HepG2 (cell line): ENCODE measurements around the gene ZNF345. TPM values are rescaled to one million over a fixed set of nuclear protein-coding genes. Genes with fewer than 3 reads are reported as not detected.

Experiments
- CTCF ChIP-seq: sonication (generic); formaldehyde crosslinking; IDR thresholded peaks from 2 replicates; pipeline ENCODE4 v1.5.0; 2020; ENCODE audit warnings: mild to moderate bottlenecking, missing genetic modification reagents, moderate library complexity
- FOXO1 ChIP-seq: sonication (generic); formaldehyde crosslinking; IDR thresholded peaks from 2 replicates; pipeline ENCODE4 v1.4.0; 2020; ENCODE audit warnings: missing genetic modification reagents
- FOXP1 ChIP-seq, 2 experiments: fragments of 450-650 bp in 1 of 2; IDR thresholded peaks; 2 replicates each; pipeline ENCODE4 v1.6.1; 2017 to 2018; ENCODE audit warnings: antibody characterized with exemption in 1 of 2
- GABPB1 ChIP-seq: IDR thresholded peaks from 2 replicates; pipeline ENCODE4 v1.6.1; 2016; ENCODE audit warnings: mild to moderate bottlenecking, missing genetic modification reagents, moderate library complexity, missing compliant biosample characterization
- ISL2 ChIP-seq: sonication (generic); formaldehyde crosslinking; IDR thresholded peaks from 2 replicates; pipeline ENCODE4 v1.5.0; 2020; ENCODE audit warnings: missing genetic modification reagents
- KDM2A ChIP-seq: sonication (generic); formaldehyde crosslinking; IDR thresholded peaks from 2 replicates; pipeline ENCODE4 v1.4.0; 2020; ENCODE audit warnings: low read depth, missing genetic modification reagents, borderline replicate concordance
- PAXIP1 ChIP-seq: sonication (generic); formaldehyde crosslinking; conservative IDR thresholded peaks from 2 replicates; pipeline ENCODE4 v1.4.0; 2020; ENCODE audit warnings: mild to moderate bottlenecking, missing genetic modification reagents, moderate library complexity
- PBX3 ChIP-seq: sonication (generic); formaldehyde crosslinking; IDR thresholded peaks from 2 replicates; pipeline ENCODE4 v1.8.1; 2023; ENCODE audit warnings: missing genetic modification reagents, inconsistent platforms, borderline replicate concordance
- SNAI1 ChIP-seq: sonication (generic); formaldehyde crosslinking; IDR thresholded peaks from 2 replicates; pipeline ENCODE4 v1.5.0; 2020; ENCODE audit warnings: mild to moderate bottlenecking, missing genetic modification reagents, borderline replicate concordance
- SOX13 ChIP-seq, 3 experiments: fragments of 450-650 bp in 1 of 3; sonication (generic) in 1 of 3; formaldehyde crosslinking in 1 of 3; IDR thresholded peaks in 2 of 3; conservative IDR thresholded peaks in 1 of 3; 2 replicates each; pipeline versions ENCODE4 v1.5.0 to v1.6.1; 2016 to 2020; ENCODE audit warnings: antibody characterized with exemption in 1 of 3, mild to moderate bottlenecking in 1 of 3, missing compliant biosample characterization in 1 of 3, missing genetic modification reagents in 1 of 3, moderate library complexity in 1 of 3
- SOX5 ChIP-seq: IDR thresholded peaks from 2 replicates; pipeline ENCODE4 v1.6.1; 2016; ENCODE audit warnings: borderline replicate concordance
- ZNF280B ChIP-seq: sonication (generic); formaldehyde crosslinking; IDR thresholded peaks from 2 replicates; pipeline ENCODE4 v1.5.0; 2020; ENCODE audit warnings: missing genetic modification reagents, mild to moderate bottlenecking, borderline replicate concordance
- ZNF414 ChIP-seq: sonication (generic); formaldehyde crosslinking; IDR thresholded peaks from 2 replicates; pipeline ENCODE4 v1.5.0; 2020; ENCODE audit warnings: missing genetic modification reagents
- ZNF644 ChIP-seq: IDR thresholded peaks from 2 replicates; pipeline ENCODE4 v1.6.1; 2016; ENCODE audit warnings: low read depth
- ZNF652 ChIP-seq: IDR thresholded peaks from 2 replicates; pipeline ENCODE4 v1.6.1; 2016; ENCODE audit warnings: low read depth, borderline replicate concordance
- ZSCAN5A ChIP-seq: sonication (generic); formaldehyde crosslinking; IDR thresholded peaks from 2 replicates; pipeline ENCODE4 v1.8.0; 2022; ENCODE audit warnings: mild to moderate bottlenecking, missing genetic modification reagents, borderline replicate concordance
- polyA plus RNA-seq, 8 experiments: library from polyadenylated mRNA; depleted of rRNA in 3 of 8; stranded (reverse) in 7 of 8; unstranded in 1 of 8; fragments of >200 nt; fragmentation: Illumina TruSeq in 4 of 8; extraction: Trizol in 4 of 8; gene quantifications; 2 replicates each; pipeline versions ENCODE4 v1.2.1 to v1.2.3, GENCODE V29; 2011 to 2016; ENCODE audit warnings: low read depth in 4 of 8, missing spikeins in 1 of 8, mixed read lengths in 1 of 8; ENCODE audit not compliant: insufficient read depth in 1 of 8
- total RNA-seq, 5 experiments: library from RNA; depleted of rRNA; stranded (reverse); fragments of >200 nt; fragmentation: Illumina TruSeq; extraction: Trizol; gene quantifications; 2 replicates each; pipeline ENCODE4 v1.2.3, GENCODE V29; 2016; ENCODE audit warnings: low read depth in 1 of 5

ZNF345 gene
- total and polyA plus RNA-seq, 2 of the 13 experiments (the other 11 are each of a cell fraction or from before 2014, with no cell fraction given), result 2.6 to 2.9 TPM

- TF ChIP-seq PBX3 (CRISPR knock-in tag) (no peak), ZNF414 (CRISPR knock-in tag) (peak; percentile 73), ZSCAN5A (CRISPR knock-in tag) (0 out of 2 replicates have a peak, but pooled peaks have one; percentile 43), SOX5 (CRISPR knock-in tag) (peak; percentile 18), ZNF280B (no peak), ZNF652 (CRISPR knock-in tag) (peak; percentile 99), FOXO1 (CRISPR knock-in tag) (peak; percentile 35; the same call in 1 of the 2 replicates), ISL2 (CRISPR knock-in tag) (peak; percentile 64), CTCF (no peak), FOXP1 (IDR thresholded peaks at IDR 0.05) (no peak), FOXP1 (CRISPR knock-in tag; IDR thresholded peaks at IDR 0.05) (peak; percentile 26; the same call in 1 of the 2 replicates), KDM2A (CRISPR knock-in tag) (peak; percentile 96), ZNF644 (CRISPR knock-in tag) (no peak), GABPB1 (CRISPR knock-in tag) (peak; percentile 98), SNAI1 (CRISPR knock-in tag) (peak; percentile 90; the same call in 1 of the 2 replicates), PAXIP1 (CRISPR knock-in tag) (no peak; the same call in 1 of the 2 replicates), SOX13 (IDR thresholded peaks at IDR 0.05) (no peak), SOX13 (CRISPR knock-in tag; conservative IDR thresholded peaks at IDR 0.05 in 1 of 2, IDR thresholded peaks at IDR 0.05 in 1 of 2) (no peak; a peak in 1 of 4 replicates)
These were observed 12.5 kb upstream of the ZNF345 start, which contains the start of gene ZNF790 (continued) for GRCh38 chr19:36837906-36838783.
